GM04503 (cell line): ENCODE results near the gene UXT.
"Not testable (repeated sequence)": the region's sequence is repeated elsewhere in the genome, so short reads cannot be mapped to it uniquely, and the experiment has no call there.

ENCODE experiments used
- DNase-seq: peaks from one replicate; pipeline ENCODE4 v3.0.0-alpha.2; 2012; ENCODE audit warnings: low read depth

The UXT gene, protein sequence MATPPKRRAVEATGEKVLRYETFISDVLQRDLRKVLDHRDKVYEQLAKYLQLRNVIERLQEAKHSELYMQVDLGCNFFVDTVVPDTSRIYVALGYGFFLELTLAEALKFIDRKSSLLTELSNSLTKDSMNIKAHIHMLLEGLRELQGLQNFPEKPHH

DNA sequence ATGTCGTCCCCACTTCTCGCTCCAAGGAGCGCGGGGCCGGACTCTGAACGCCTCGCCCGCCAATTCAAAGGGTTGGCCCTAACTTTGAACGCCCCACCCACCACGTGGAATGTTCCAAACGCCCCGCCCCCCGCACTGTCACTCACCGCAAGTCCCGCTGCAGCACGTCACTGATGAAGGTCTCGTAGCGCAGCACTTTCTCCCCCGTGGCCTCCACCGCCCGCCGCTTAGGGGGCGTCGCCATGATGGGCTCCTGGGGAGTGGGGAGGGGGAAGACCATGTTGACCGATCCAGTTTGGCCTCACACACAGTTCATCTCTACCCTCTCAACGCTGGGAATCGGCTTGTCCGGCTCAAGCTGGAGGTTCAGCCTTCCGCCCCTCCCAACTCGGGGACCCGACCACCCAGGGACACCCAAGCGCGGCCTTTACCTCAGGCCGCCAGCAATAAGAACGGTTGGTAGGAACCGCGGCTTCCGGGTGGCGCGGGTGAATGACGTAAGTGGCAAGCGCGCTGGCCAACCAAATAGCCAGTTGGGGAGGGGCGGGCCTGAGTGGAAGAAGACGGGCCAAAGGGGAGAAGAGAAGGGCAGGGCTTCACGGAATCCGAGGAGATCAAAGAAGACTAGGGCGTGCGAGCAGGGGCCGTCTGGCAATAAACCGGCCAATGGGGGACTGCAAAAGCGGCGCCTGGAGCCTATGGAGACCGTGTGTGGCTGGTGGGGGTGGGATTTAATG is at the start of gene UXT:
Gene UXT (minus strand): TSS at position 497 of the 737 bp plus-strand sequence. CDS start 253 bp downstream, at position 244.
- DNase-seq, result peak; percentile 62

DNA sequence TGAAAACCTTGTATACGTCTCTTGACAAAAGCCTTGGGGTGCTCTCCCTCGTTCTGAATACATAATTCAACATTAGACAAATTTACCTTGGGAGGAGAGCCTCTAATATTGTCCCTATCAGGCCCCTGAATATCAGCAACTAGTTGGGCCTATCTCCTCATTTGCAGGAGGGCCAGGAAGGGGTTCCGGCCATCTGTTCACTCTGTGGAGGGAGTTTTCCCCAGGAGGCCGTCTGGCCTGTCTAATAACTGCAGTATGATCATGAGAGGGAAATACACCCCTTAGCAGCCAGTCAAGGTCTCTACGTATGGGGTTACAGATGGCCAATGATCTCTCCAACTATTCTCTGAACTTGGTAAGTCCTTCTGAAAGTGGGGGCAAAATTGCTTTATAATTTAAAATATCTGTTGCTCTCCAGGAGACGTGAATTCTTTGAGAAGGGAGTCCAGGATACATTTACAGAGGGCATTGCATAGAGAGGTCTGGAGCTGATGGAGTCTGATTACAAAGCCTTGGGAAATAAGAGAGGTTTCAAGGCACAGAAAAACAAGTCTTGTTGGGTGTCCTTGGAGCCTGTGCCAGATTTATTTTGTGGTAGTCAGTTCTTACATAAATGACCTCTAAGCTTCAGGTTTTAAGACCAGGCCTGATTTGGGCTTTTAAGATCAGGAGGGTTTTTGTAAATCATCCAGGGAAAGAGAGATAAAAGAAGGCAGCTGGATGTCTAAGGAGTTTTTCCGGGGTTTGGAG is 48.2 kb upstream of the UXT start:
- no peak for DNase-seq

DNA sequence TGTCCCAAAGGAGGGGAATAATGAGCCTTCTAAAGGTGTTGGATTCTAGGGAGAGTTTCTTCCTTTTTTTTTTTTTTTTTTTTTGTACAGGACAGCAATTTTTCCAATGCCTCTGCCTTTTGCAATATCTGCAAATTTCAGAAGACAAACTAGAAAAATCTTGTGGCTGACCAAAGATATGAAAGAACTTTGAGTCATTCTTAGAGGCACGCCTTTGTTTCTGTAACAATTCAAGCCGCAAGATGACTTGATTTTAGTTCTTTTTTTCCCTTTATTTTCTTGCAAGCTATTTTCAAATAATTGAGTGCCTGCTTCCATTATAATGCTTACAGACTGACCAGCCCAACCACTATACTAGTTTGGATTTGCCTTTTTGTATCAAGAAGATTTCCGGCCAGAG is 47.6 kb upstream of the UXT start:
- DNase-seq, result no peak

DNA sequence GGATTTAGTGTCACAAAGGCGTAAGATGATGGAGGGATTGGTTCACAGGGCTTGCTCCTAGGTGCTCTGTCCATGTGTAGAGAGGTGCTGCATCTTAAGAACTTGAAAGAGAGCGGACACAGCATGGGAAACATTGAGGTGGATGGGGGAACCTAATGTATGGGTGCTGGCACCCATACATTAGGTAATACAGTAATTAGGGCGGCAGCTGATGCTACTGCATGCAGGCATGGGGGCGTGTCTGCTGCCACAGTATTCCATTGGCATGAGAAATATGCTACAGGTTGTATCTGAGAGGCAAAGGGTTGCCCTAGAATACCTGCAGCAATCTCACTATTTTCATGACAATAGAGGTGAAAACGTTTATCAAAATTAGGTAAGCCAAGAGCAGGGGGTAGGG is 45.8 kb upstream of the UXT start:
- no peak for DNase-seq

DNA sequence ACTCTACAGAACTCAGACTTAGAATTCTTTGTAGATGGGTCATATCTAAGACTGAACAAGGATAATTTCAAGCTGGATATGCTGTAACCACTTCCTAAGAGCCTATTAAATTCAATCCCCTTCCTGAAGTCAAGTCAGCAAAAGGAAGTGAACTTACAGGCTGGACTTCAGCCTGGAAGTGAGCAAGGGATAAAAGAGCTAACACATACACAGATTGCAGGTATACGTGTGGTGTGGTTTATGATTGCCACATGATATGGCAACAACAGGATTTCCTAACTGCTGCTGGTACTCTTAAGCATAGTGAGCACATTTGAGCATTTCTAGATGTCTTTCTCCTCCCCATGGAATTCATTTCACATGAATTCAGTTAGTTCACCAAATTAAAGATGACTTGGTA is 38.2 kb upstream of the UXT start:
- DNase-seq, result no peak

DNA sequence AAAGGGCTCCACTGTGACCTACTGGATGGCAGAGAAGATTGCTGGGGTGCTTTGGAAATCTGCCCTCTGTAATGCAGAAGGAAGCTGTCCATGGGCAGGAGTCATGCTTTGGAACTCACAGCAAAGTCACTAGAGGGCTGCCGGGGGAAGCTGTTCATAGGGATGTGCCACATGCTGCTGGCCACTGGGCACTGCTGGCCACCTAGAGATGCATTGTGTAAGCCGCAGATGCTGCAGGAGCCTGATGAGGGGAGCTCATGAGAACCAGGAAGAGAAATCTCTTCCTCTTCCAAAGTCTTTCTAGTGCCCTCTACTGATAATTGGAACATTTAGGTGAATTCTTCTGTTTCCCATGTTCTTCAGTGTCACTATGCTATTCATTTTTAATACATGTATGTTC is 31.2 kb upstream of the UXT start:
- no peak for DNase-seq

DNA sequence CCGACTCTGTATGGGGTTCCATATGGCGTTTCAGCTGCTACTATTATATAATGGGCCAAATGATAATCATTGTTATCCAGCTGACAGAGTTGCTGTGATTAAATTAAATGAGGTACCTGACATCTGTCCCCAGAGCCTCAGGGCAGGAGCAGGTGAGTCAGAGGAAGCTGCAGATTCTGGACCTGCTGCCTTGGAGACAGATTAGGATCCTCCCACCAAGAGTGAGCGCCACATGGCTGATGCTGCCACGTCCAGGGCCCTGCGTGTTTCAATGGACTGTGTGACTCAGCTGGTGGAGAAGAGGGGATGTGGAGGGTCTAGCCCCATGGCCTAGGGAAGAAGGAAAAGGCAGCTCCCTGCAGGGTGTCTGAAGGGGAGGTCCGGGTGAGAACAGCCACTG is 28.3 kb upstream of the UXT start:
- no peak for DNase-seq

DNA sequence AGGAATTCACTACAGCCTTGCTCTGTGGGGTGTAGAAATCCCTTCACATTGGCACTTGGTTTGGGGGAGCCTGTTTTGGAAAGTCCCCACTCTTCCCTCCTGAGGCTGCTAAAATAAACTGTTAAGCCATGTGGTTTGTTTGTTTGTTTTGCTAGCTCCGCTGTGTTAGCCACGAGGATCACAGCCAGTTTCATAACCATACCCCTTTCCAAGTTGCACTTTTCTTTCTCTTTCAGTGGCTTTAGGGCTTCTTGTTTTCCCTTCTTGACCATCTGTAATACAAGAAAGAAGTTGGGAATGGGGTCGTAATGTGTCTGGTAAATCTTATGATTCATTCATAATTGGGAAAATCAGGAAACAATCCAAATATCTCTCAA is 24.8 kb upstream of the UXT start:
- no peak for DNase-seq

DNA sequence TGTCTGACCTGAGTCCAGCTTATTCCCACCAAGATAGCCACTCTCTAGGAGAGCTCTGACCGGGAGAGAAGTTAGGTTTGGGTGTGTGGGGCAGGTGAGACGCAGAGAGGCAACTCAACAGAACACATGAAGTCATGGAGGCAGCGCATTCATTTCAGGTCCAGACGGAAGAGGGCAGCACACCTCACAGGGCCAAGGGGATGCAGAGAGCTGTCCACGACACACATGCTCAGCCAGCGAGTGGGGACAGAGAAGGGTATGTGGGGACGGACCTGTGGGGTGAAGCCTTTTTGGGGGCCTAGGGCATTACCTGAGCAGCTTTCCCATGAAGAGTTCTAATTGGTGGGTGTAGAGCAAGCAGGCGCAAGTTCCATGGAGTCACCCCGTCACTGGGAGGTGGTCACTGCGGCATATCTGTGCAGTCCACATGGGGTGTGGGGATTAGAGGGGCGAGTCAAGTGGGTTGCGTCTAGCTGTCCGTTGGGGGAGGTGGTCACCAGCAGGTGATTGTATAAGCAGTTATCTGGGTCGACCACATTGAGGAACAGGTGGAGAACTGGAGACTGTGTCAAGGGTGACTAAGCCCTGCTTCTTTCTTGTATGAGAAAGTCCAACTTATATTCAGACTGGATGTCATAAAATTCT is 24.3 kb upstream of the UXT start:
- no peak for DNase-seq

DNA sequence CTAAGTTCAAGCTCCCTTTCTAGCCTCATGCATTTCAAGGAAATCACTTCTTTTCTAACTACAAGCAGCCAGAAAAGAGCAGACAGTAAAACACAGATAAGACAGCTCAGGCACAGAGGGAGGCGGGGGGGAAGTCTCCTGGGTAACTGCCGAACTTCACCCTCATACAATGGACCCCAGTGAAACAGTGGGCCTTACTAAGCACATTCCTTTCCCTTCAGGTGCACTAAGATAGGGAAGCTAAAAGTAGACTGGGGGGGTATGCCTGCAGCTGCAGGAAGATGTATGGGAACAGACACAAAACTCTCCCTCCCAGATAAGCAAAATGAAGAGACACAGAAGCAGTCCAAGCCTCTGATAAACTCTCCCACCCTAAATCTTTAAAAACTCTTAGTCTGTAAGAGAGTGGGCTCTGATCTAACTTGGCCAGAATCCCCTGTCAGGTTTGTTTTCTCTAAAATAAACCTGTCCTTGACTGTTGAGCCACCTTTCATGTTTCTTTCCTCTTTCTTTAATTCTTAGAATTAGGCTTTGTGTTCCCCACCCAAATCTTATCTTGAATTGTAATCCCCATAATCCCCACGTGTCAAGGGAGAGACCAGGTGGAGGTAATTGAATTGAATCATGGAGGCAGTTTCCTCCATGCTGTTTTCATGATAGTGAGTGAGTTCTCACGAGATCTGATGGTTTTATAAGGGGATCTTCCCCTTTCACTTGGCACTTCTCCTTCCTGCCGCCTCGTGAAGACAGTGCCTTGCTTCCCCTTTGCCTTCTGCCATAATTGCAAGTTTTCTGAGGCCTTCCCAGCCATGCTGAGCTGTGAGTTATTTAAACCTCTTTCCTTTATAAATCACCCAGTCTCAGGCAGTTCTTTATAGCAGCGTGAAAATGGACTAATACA is 17.2 kb upstream of the UXT start:
- DNase-seq, result not testable (repeated sequence)

DNA sequence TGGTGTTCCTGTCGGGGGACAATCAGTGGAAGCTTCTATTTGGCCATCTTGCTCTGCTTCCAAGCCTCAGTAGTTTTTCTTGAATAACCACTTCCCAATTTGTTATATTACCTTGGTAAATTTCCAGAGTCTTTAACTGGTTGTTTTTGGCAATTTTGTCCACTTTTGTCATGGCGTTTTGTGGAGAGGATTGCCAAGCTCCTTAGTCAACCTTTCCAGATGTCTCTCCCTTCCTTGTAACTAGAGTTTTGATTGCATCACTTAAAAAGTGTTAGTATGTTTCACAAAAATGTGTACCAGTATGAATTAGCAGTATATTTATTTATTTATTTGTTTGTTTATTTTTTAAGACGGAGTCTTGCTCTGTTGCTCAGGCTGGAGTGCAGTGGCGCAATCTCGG is 15.8 kb upstream of the UXT start:
- no peak for DNase-seq

DNA sequence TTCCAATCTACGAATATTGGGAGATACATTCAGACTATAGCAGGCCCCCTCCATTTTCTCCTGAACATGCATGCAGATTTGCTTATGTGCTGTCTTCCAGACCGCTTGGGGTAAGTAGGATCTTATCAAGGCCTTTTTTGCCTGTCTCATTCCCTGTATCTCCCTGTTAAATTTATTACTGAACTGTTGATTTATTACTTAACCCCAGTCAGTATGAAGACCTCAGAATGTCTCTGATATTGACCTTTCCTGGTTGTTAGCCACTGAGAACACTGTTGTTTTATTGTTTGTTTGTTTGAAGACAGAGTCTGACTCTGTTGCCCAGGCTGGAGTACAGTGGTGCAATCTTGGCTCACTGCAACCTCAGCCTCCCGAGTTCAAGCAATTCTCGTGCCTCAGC is 6.8 kb upstream of the UXT start:
- DNase-seq, result not testable (repeated sequence)

DNA sequence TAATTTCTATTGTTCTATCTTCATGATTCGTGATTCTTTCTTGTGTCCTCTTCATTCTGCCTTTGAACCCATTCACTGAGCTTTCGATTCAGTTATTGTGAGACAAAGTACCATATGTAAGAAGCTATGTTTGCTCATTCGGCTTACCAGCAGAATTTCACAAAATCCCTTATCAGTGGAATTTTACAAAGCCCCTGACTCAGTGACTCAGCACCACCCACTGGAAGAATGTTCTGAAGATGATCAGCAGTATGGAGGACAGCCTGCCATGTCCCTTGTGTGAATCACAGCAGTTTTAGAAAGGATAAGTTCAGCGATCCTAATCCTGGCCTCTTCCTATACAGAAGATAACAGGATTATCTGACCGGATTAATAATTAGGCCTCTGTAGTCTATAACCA is 5.8 kb upstream of the UXT start:
- no peak for DNase-seq

DNA sequence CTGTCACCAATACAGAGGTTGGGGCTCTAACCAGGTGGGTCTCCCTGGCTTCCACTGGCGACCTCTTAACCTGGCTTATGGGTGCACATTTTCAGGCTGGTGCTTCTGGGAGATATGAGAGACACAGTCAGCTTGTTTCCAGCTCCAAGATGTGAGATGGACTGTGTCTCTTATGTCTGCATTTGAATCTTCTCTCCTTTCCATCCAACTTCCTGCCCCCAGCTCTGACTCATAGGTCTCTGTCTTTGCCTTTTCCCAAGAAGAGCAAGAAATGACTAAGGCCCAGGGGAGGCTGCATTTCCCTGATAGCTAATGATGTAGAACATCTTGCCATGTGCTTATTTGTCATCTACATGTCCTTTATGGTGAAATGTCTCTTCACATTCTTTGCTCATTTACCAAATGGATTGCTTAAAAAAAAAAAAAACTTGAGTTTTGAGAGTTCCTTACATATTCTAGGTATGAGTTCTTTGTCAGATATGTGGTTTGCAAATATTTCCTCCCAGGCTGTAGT is 3.2 kb upstream of the UXT start:
- peak; percentile 95 for DNase-seq

DNA sequence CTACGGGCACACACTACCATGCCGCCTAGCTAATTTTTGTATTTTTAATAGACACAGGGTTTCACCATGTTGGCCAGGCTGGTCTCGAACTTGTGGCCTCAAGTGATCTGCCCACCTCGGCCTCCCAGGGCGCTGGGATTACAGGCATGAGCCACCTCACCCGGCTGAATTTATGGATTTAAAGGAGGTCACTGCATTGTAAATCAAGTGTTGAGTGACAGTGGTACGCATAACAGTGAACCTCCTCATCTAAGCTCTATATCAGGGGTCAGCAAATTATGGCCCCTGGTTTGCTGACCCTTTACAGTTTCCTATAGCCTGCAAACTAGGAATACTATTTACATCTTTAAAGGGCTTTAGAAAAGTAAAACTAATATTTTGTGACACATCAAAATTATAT is 2.6 kb upstream of the UXT start:
- no peak for DNase-seq

DNA sequence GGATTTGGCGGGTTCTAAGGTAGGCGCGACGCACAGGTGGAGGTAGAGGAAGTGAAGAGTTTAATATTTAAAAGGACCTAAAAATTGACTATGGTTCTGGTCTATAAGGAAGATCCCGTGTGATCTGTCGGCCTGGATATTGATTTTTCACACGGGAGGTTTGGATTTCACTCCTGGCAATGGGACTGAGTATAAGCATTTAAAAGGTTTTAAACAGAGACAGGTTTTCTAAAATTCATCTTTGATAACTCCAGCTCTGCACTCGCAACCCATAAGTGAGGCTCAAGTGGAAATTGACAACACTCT is 394 bp upstream of the UXT start:
- no peak for DNase-seq

DNA sequence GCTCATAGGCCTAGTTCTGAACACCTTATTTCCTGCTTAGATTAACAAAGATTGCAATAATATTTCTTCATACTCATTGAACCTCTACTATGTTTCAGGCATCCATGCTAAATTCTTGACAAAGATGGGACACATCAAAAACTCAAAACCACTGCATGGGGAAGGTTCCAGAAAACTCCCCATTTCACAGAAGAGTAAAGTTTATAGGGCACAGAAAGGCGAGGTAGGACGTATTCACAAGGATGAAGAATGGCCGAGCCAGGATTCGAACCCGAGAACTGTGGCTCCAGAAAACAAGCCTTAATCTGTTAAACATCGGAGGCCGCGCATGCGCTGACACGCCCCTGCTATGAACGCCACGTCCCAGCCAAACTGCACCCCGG is 688 bp downstream of the UXT start:
- no peak for DNase-seq

DNA sequence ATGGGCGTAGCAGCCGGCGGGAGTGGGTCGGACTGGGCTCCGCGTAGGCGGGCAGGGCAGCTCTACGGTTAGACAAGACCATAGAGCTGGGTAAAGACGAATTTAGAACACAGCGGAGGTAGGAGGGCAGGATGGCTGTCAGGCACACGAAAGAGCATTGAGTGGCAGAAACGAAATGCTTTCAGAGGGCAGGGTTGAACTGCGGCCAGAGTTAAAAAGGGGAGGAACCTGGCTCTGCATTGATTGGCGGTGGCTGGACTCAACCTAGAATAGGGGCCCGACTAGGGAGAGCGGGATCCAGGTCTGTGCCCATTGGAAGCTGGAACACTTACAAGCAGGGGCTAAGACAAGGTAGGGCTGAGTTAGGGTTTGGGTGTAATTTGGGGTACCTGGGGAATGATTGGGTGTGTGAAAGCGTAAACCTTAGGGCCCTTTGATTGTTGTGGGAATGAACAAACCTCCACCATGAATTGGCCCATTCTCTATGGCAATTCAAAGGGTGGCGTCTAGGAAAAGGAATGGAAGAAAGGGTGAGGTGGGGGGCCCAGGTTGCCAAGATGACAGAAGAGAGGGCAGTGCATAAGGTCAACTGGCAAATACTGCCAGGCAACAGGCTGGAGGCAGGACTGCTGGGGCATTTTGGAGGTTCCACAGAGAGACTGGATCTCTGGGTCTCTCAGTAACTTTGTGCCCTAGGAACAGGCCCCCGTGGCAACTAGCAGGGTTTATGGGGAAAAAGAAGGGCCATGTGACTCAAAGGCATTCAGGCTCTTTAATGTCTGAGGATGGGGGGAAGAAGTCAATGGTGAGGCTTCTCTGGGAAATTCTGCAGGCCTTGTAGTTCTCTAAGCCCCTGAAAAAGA is 7.7 kb downstream of the UXT start:
- no peak for DNase-seq

DNA sequence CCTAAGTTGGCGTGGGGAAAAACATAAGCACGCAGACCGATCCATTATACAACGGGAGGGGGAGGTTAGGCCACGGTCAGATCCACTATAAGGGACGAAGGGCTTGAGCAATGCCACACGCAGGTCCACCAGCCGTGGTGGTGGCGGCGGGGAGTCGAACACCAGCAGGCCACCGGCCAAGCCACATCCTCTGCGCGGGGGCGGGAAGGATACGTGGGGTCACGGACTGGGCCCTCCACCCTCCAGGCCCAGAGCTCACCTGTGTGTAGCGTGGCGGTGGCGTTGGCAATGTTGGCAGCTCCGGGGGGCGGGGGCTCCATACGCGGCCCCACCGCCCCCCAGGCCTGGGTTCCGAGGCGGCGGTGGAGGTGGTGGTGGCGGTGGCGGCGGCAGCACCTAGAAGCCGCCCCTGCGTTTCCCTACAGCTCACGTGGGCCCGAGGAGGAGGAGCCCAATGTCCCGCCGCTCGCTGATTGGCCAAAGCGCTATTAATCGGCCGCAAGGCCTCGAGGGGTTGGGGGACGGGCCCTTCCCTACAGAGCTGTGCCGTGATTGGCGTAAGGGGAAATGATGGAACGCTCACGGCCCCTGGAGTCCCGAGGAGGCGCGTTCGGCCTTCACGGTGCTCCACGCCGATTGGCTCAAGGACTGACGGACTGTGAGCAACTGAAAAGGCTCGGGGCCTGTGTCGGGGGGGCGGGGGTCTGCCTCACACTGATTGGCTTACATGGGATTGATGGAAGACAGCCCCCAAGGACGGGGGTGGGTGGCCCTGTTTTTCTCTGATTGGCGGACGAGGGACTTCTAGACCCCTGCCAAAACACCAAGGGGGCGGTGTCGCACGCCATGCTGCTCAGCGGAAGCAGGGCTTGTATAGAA is 8.6 kb downstream of the UXT start, which contains the start of gene ELK1:
Gene ELK1 (minus strand): TSS at position 400 of the 879 bp plus-strand sequence. CDS start 9,122 bp downstream, outside the sequence.
- DNase-seq, result peak; percentile 90

DNA sequence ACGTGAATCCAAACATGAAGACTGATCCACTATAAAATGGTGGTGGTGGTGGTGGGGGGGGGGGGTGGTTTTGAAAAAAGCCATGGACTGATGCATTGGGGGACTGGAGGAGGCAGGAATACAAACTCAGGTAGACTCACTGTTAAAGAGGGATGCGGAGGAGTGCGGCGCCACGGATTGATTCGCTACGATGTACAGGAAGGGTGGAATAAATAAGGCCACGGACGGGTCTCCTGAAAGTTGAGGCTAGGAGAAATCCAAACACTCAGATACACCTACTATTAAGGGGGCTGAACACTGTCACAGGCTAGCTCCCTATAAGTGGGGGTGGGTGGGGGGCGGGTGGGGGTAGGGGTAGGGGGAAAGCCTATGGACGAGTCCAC is 9.2 kb downstream of the UXT start:
- DNase-seq, result no peak
